ENCODE results near the gene SURF1. TPM values are rescaled to one million over a fixed set of nuclear protein-coding genes. Genes with fewer than 3 reads are reported as not detected.
"Not testable (repeated sequence)": the region's sequence is repeated elsewhere in the genome, so short reads cannot be mapped to it uniquely, and the experiment has no call there.

SURF1 gene
- polyA plus RNA-seq, 2 donors: 34.2 to 41.2 TPM

DNA sequence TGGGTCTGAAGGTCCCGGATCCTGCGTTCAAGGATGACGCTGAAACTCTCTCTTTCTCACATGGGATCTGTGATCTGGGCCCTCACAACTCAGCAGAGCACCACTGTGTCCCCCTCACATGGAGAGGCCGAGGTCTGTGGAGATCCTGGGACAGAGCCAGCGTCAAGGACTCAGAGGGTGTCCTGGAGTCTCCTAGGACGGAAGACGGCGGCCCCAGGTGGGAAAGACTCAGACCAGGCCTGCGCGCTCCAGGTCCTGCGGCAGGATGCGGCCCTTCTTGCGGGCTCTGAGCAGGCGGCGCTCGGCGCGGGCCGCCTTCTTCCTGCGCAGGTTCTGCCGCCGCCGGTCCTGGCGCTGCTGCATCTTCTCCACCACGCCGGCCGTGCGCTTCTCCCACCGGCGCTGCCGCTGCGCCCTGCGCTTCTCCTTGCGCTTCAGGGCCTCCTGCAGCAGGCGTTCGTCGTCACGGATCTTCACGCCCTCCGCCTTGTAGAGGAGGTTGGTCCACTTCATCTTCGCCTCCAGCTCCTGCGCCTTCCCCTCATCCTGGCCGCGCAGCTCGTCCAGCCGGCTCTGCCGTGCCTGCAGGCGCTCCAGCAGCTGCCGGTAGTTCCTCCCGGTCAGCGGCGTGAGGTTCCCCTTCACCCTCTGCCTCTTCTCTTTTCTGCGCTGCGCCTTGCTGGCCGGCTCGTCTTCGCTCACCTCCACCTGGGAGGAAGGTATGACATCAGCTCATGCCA, 24.5 kb downstream of the SURF1 start:
- 95% methylated on average over 55 to 57 of the region's 57 CpGs for WGBS, 2 donors
- no peaks in the 10 kb centered on the region for H3K9me3 ChIP-seq (ENCODE audit: control insufficient read depth in 2 of 2, insufficient read depth in 1 of 2, low read depth in 1 of 2, low read length in 1 of 2)
- H3K4me1 ChIP-seq (ENCODE audit: control insufficient read depth in 2 of 2, insufficient read depth in 2 of 2, low read length in 1 of 2): peaks cover 3 to 11% of the 10 kb centered on the region in 2 donors
- H3K4me3 ChIP-seq (ENCODE audit: low read depth in 1 of 2, low read length in 2 of 2): no peak overlapping the region
- H3K27ac ChIP-seq (ENCODE audit: low read depth in 2 of 2, low read length in 1 of 2): no peak overlapping the region
- no peaks in the 10 kb centered on the region for H3K27me3 ChIP-seq (ENCODE audit: control insufficient read depth in 1 of 2, insufficient read depth in 2 of 2, low read length in 2 of 2)
- H3K36me3 ChIP-seq (ENCODE audit: control insufficient read depth in 2 of 2, insufficient read depth in 2 of 2, low read length in 1 of 2): peaks cover 26 to 32% of the 10 kb centered on the region in 2 donors

- peaks cover 26 to 32% of the 10 kb centered on the region in 2 donors for H3K36me3 ChIP-seq (ENCODE audit: control insufficient read depth in 2 of 2, insufficient read depth in 2 of 2, low read length in 1 of 2)
- 80 to 82% methylated on average over 19 of the region's 19 CpGs for WGBS, 2 donors
- no peaks in the 10 kb centered on the region for H3K9me3 ChIP-seq (ENCODE audit: control insufficient read depth in 2 of 2, insufficient read depth in 1 of 2, low read depth in 1 of 2, low read length in 1 of 2)
- no peak overlapping the region for H3K4me3 ChIP-seq (ENCODE audit: low read depth in 1 of 2, low read length in 2 of 2)
- H3K4me1 ChIP-seq (ENCODE audit: control insufficient read depth in 2 of 2, insufficient read depth in 2 of 2, low read length in 1 of 2): peaks cover 3 to 7% of the 10 kb centered on the region in 2 donors
- no peaks in the 10 kb centered on the region for H3K27me3 ChIP-seq (ENCODE audit: control insufficient read depth in 1 of 2, insufficient read depth in 2 of 2, low read length in 2 of 2)
- no peak overlapping the region for H3K27ac ChIP-seq (ENCODE audit: low read depth in 2 of 2, low read length in 1 of 2)
These were observed 25.1 kb downstream of the SURF1 start for GRCh38 chr9:133331221-133331620.

DNA sequence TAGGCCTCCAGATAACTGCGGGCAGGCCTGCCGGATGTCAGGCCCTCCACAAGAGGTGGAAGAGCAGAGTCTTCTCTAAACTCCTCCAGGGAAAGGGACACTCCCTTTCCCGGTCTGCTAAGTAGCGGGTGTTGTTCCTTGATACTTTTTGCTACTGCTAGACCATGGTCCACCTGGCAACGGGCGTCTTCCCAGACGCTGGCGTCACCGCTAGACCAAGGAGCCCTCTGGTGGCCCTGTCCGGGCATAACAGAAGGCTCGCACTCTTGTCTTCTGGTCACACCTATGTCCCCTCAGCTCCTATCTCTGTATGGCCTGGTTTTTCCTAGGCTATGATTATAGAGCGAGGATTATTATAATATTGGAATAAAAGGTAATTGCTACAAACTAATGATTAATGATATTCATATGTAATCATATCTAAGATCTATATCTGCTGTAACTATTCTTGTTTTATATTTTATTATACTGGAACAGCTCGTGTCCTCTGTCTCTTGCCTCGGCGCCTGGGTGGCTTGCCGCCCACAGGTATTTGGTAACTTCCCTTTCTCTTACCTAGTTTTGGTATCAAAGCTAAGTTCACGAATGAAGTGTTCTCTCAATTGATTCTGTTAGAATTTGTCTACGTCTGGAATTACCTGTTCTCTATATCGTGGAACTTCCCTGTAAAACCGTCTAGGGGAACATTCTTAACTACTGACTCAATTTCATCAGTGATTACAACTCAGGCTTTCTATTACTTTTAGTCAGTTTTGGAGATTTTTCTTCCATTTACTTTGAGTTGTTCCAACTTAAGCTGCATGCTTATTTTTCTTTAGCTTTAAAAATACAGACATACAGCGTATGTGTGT, 26.8 kb downstream of the SURF1 start:
- H3K36me3 ChIP-seq (ENCODE audit: control insufficient read depth in 2 of 2, insufficient read depth in 2 of 2, low read length in 1 of 2): peaks cover 26 to 32% of the 10 kb centered on the region in 2 donors
- H3K4me3 ChIP-seq (ENCODE audit: low read depth in 1 of 2, low read length in 2 of 2); H3K27ac ChIP-seq (ENCODE audit: low read depth in 2 of 2, low read length in 1 of 2); H3K9me3 ChIP-seq (ENCODE audit: control insufficient read depth in 2 of 2, insufficient read depth in 1 of 2, low read depth in 1 of 2, low read length in 1 of 2); H3K4me1 ChIP-seq (ENCODE audit: control insufficient read depth in 2 of 2, insufficient read depth in 2 of 2, low read length in 1 of 2); H3K27me3 ChIP-seq (ENCODE audit: control insufficient read depth in 1 of 2, insufficient read depth in 2 of 2, low read length in 2 of 2): not testable (repeated sequence)
- 55 to 57% methylated on average over 21 of the region's 21 CpGs for WGBS, 2 donors

DNA sequence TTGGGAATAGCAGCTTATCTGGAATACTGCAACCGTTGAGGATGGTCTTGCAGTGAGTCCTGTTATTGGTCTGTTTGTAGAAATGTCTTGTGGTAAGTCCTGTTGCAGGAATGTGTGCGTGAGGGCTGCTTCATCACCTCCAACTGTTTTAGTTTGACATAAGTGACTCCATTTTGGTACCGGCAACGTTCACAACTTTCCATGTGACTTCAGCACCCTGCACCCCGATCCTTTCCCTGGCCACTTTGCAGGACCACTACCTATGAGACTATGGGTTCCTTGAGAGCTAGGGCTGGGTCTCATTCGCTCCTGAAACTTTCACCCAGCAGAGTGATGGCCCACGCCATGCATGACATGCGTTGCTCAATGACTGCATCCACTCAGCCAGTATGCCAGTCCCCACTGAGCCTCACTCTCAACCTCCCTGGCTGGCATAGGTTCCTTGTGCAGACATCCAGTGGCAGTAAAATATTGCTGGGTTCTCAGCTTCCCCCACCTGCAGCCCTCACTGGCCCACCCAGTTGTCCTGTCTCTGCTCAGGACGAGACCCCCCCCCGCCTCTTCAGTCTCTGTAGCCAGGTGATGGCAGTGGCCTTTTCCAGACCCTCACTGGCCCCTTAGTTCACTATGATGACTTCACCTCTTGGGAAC, 28.3 kb downstream of the SURF1 start:
- no peaks in the 10 kb centered on the region for H3K27me3 ChIP-seq (ENCODE audit: control insufficient read depth in 1 of 2, insufficient read depth in 2 of 2, low read length in 2 of 2)
- H3K4me1 ChIP-seq (ENCODE audit: control insufficient read depth in 2 of 2, insufficient read depth in 2 of 2, low read length in 1 of 2): no peaks in the 10 kb centered on the region
- H3K36me3 ChIP-seq (ENCODE audit: control insufficient read depth in 2 of 2, insufficient read depth in 2 of 2, low read length in 1 of 2): peaks cover 14 to 18% of the 10 kb centered on the region in 2 donors
- H3K9me3 ChIP-seq (ENCODE audit: control insufficient read depth in 2 of 2, insufficient read depth in 1 of 2, low read depth in 1 of 2, low read length in 1 of 2): no peaks in the 10 kb centered on the region
- H3K4me3 ChIP-seq (ENCODE audit: low read depth in 1 of 2, low read length in 2 of 2): no peak overlapping the region
- WGBS, 2 donors: 91% methylated on average over 10 of the region's 10 CpGs
- H3K27ac ChIP-seq (ENCODE audit: low read depth in 2 of 2, low read length in 1 of 2): no peak overlapping the region

DNA sequence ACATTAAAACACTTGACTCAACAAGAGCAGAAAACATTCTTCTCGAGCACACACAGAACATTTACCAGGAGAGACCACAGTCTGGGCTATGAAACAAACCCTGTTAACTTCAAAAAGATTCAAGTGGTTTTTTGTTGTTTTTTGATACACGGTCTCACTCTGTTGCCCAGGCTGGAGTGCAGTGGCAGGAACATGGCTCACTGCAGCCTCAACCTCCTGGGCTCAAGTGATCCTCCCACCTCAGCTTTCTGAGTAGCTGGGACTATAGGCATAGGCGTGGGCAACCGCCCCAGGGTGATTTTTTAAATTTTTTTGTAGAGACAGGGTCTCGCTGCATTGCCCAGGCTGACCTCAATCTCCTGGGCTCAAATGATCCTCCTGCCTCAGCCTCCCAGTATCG, 29.3 kb downstream of the SURF1 start:
- not testable (repeated sequence) for H3K27me3 ChIP-seq (ENCODE audit: control insufficient read depth in 1 of 2, insufficient read depth in 2 of 2, low read length in 2 of 2); H3K4me1 ChIP-seq (ENCODE audit: control insufficient read depth in 2 of 2, insufficient read depth in 2 of 2, low read length in 1 of 2); H3K9me3 ChIP-seq (ENCODE audit: control insufficient read depth in 2 of 2, insufficient read depth in 1 of 2, low read depth in 1 of 2, low read length in 1 of 2); H3K4me3 ChIP-seq (ENCODE audit: low read depth in 1 of 2, low read length in 2 of 2); H3K27ac ChIP-seq (ENCODE audit: low read depth in 2 of 2, low read length in 1 of 2)
- WGBS, 2 donors: 88 to 89% methylated on average over 6 of the region's 6 CpGs
- peaks cover 5 to 10% of the 10 kb centered on the region in 2 donors for H3K36me3 ChIP-seq (ENCODE audit: control insufficient read depth in 2 of 2, insufficient read depth in 2 of 2, low read length in 1 of 2)

DNA sequence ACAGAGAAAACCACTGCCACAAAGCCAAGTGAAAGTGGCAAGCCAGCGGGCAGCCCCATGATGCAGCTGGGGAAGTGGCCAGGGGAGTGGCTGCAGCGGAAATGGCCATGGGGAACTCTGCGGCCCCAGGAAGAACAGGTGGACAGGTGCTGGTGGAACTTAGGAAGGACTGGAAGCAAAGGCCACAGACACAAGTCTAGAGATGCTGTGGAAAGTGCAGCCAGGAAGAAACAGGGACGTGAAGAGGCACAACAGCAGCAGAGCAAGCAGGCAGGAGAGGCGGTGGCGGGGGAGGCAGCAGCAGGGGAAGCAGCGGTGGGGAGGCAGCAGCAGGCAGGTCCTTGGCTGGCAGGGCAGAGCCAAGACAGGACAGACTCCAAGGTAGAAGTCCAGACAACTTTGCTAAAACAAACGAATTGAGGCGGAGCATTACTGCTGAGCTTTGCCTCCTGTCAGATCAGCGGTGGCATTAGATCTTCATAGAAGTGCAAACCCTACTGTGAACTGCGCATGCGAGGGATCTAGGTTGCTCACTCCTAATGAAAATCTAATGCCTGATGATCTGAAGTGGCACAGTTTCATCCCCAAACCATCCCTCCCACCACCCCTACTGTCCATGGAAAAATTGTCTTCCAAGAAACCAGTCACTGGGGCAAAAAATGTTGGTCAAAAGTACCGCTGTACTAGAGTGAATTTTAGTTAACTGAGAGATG, 32.1 kb downstream of the SURF1 start:
- peaks cover 0 to 3% of the 10 kb centered on the region in 2 donors for H3K4me1 ChIP-seq (ENCODE audit: control insufficient read depth in 2 of 2, insufficient read depth in 2 of 2, low read length in 1 of 2)
- no peaks in the 10 kb centered on the region for H3K27me3 ChIP-seq (ENCODE audit: control insufficient read depth in 1 of 2, insufficient read depth in 2 of 2, low read length in 2 of 2)
- H3K27ac ChIP-seq (ENCODE audit: low read depth in 2 of 2, low read length in 1 of 2): no peak overlapping the region
- no peaks in the 10 kb centered on the region for H3K9me3 ChIP-seq (ENCODE audit: control insufficient read depth in 2 of 2, insufficient read depth in 1 of 2, low read depth in 1 of 2, low read length in 1 of 2)
- H3K36me3 ChIP-seq (ENCODE audit: control insufficient read depth in 2 of 2, insufficient read depth in 2 of 2, low read length in 1 of 2): no peaks in the 10 kb centered on the region
- 84 to 91% methylated on average over 13 of the region's 13 CpGs for WGBS, 2 donors
- no peak overlapping the region for H3K4me3 ChIP-seq (ENCODE audit: low read depth in 1 of 2, low read length in 2 of 2)

GRCh38 chr9:133323211-133323610, 33.1 kb downstream of the SURF1 start:
- no peak overlapping the region for H3K4me3 ChIP-seq (ENCODE audit: low read depth in 1 of 2, low read length in 2 of 2)
- 84 to 89% methylated on average over 9 to 10 of the region's 10 CpGs for WGBS, 2 donors
- peaks cover 0 to 3% of the 10 kb centered on the region in 2 donors for H3K4me1 ChIP-seq (ENCODE audit: control insufficient read depth in 2 of 2, insufficient read depth in 2 of 2, low read length in 1 of 2)
- H3K27ac ChIP-seq (ENCODE audit: low read depth in 2 of 2, low read length in 1 of 2): no peak overlapping the region
- H3K27me3 ChIP-seq (ENCODE audit: control insufficient read depth in 1 of 2, insufficient read depth in 2 of 2, low read length in 2 of 2): no peaks in the 10 kb centered on the region
- H3K9me3 ChIP-seq (ENCODE audit: control insufficient read depth in 2 of 2, insufficient read depth in 1 of 2, low read depth in 1 of 2, low read length in 1 of 2): no peaks in the 10 kb centered on the region
- H3K36me3 ChIP-seq (ENCODE audit: control insufficient read depth in 2 of 2, insufficient read depth in 2 of 2, low read length in 1 of 2): no peaks in the 10 kb centered on the region

- Histone ChIP-seq H3K9me3 (ENCODE audit: control insufficient read depth in 2 of 2, insufficient read depth in 1 of 2, low read depth in 1 of 2, low read length in 1 of 2) (no peaks in the 10 kb centered on the region), H3K27ac (ENCODE audit: low read depth in 2 of 2, low read length in 1 of 2) (no peak overlapping the region), H3K36me3 (ENCODE audit: control insufficient read depth in 2 of 2, insufficient read depth in 2 of 2, low read length in 1 of 2) (no peaks in the 10 kb centered on the region), H3K4me3 (ENCODE audit: low read depth in 1 of 2, low read length in 2 of 2) (no peak overlapping the region), H3K4me1 (ENCODE audit: control insufficient read depth in 2 of 2, insufficient read depth in 2 of 2, low read length in 1 of 2) (peaks cover 0 to 4% of the 10 kb centered on the region in 2 donors), H3K27me3 (ENCODE audit: control insufficient read depth in 1 of 2, insufficient read depth in 2 of 2, low read length in 2 of 2) (no peaks in the 10 kb centered on the region)
- WGBS, 2 donors: 81 to 83% methylated on average over 14 of the region's 14 CpGs
These were observed 33.6 kb downstream of the SURF1 start for GRCh38 chr9:133322701-133323100.

- 79 to 88% methylated on average over 13 of the region's 13 CpGs for WGBS, 2 donors
- Histone ChIP-seq H3K27ac (ENCODE audit: low read depth in 2 of 2, low read length in 1 of 2) (no peak overlapping the region), H3K27me3 (ENCODE audit: control insufficient read depth in 1 of 2, insufficient read depth in 2 of 2, low read length in 2 of 2) (no peaks in the 10 kb centered on the region), H3K9me3 (ENCODE audit: control insufficient read depth in 2 of 2, insufficient read depth in 1 of 2, low read depth in 1 of 2, low read length in 1 of 2) (no peaks in the 10 kb centered on the region), H3K4me1 (ENCODE audit: control insufficient read depth in 2 of 2, insufficient read depth in 2 of 2, low read length in 1 of 2) (peaks cover 0 to 7% of the 10 kb centered on the region in 2 donors), H3K4me3 (ENCODE audit: low read depth in 1 of 2, low read length in 2 of 2) (no peak overlapping the region), H3K36me3 (ENCODE audit: control insufficient read depth in 2 of 2, insufficient read depth in 2 of 2, low read length in 1 of 2) (no peaks in the 10 kb centered on the region)
These were observed 34.8 kb downstream of the SURF1 start for GRCh38 chr9:133321411-133321935.
